Measurements from ENCODE around the gene PKD2L2. TPM values are rescaled to one million over a fixed set of nuclear protein-coding genes. Genes with fewer than 3 reads are reported as not detected.

The PKD2L2 gene
- total RNA-seq, 2 experiments from 2014 or later: not detected

DNA sequence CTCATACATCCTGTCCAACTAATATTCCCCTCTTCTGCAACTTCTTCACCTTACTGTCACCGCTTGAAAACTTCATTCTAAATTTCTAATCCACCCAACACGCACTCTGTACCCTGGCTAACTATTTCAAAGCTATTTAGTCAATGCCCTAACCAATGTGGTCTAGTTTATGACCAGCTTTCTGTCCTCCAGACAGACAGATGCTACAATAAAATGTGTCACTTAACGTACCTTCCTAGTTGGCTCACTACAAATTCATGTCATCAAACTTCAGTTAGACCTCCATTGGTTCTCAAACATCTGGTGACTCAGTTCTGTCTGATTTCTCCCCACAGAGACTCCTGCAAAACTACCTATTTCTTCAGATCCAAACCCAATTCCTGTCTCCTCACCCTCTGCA lies 86.0 kb downstream of the PKD2L2 start:
- Histone ChIP-seq H3K27ac (ENCODE audit: low read depth, low read length, poor library complexity, severe bottlenecking) (no peak overlapping the region), H3K79me2 (ENCODE audit: insufficient read depth, low read depth, low read length) (no peaks in the 10 kb centered on the region), H4K20me1 (ENCODE audit: insufficient read depth, low read length) (no peaks in the 10 kb centered on the region; the same call in 1 of the 2 replicates), H3K9me2 (ENCODE audit: insufficient read depth, low read length) (no peaks in the 10 kb centered on the region), H3K36me3 (ENCODE audit: insufficient read depth, low read length) (peaks cover 46% of the 10 kb centered on the region), H2AFZ (ENCODE audit: low read length) (no peak overlapping the region), H3K4me1 (ENCODE audit: insufficient read depth, low read length, poor library complexity, severe bottlenecking) (no peaks in the 10 kb centered on the region), H3K9me3 (ENCODE audit: low read length) (no peaks in the 10 kb centered on the region), H3K4me2 (ENCODE audit: low read length) (no peak overlapping the region), H3K4me3 (ENCODE audit: low read depth, low read length, poor library complexity, severe bottlenecking) (no peak overlapping the region)
- BruUV-seq (replicated peaks): no TSS peak
- ChIA-PET POLR2A (no interaction called here), CTCF (ENCODE audit: unreplicated experiment) (no interaction called here)
- TF ChIP-seq, protein P1, sequence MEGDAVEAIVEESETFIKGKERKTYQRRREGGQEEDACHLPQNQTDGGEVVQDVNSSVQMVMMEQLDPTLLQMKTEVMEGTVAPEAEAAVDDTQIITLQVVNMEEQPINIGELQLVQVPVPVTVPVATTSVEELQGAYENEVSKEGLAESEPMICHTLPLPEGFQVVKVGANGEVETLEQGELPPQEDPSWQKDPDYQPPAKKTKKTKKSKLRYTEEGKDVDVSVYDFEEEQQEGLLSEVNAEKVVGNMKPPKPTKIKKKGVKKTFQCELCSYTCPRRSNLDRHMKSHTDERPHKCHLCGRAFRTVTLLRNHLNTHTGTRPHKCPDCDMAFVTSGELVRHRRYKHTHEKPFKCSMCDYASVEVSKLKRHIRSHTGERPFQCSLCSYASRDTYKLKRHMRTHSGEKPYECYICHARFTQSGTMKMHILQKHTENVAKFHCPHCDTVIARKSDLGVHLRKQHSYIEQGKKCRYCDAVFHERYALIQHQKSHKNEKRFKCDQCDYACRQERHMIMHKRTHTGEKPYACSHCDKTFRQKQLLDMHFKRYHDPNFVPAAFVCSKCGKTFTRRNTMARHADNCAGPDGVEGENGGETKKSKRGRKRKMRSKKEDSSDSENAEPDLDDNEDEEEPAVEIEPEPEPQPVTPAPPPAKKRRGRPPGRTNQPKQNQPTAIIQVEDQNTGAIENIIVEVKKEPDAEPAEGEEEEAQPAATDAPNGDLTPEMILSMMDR (conservative IDR thresholded peaks at IDR 0.05; ENCODE audit: low read length): no peak
- no peak for TF ChIP-seq EZH2phosphoT487 (IDR thresholded peaks at IDR 0.05; ENCODE audit: borderline replicate concordance, low read depth, low read length)
- intact Hi-C loops (cut with micrococcal nuclease; ENCODE audit: unreplicated experiment): no loop called here
- DNase-seq (ENCODE audit: low spot score): no peak

- Histone ChIP-seq H3K9me2 (ENCODE audit: insufficient read depth, low read length) (no peaks in the 10 kb centered on the region), H3K36me3 (ENCODE audit: insufficient read depth, low read length) (peaks cover 50% of the 10 kb centered on the region), H3K27ac (ENCODE audit: low read depth, low read length, poor library complexity, severe bottlenecking) (no peak overlapping the region), H3K4me2 (ENCODE audit: low read length) (no peak overlapping the region), H4K20me1 (ENCODE audit: insufficient read depth, low read length) (no peaks in the 10 kb centered on the region), H3K9me3 (ENCODE audit: low read length) (no peaks in the 10 kb centered on the region), H3K4me3 (ENCODE audit: low read depth, low read length, poor library complexity, severe bottlenecking) (no peak overlapping the region), H3K79me2 (ENCODE audit: insufficient read depth, low read depth, low read length) (peaks cover 15% of the 10 kb centered on the region; the same call in 1 of the 2 replicates), H2AFZ (ENCODE audit: low read length) (no peak overlapping the region), H3K4me1 (ENCODE audit: insufficient read depth, low read length, poor library complexity, severe bottlenecking) (no peaks in the 10 kb centered on the region)
- TF ChIP-seq EZH2phosphoT487 (IDR thresholded peaks at IDR 0.05; ENCODE audit: borderline replicate concordance, low read depth, low read length): no peak
- TF ChIP-seq, protein P1 (conservative IDR thresholded peaks at IDR 0.05; ENCODE audit: low read length): no peak
- intact Hi-C loops (cut with micrococcal nuclease; ENCODE audit: unreplicated experiment): no loop called here
- ChIA-PET CTCF (ENCODE audit: unreplicated experiment) (no interaction called here), POLR2A (no interaction called here)
- no peak for DNase-seq (ENCODE audit: low spot score)
- BruUV-seq (replicated peaks): no TSS peak
Measured at GRCh38 chr5:137989419-137989818, 100.2 kb downstream of the PKD2L2 start.

Other genes starting within 250 kb of the PKD2L2 start
- gene KLHL3, start 153.4 kb upstream of the PKD2L2 start, total RNA-seq (2014; rRNA removed; shearing (Covaris generic)): 0.23 and 0.28 TPM in 2 replicates
- 5.2 and 6.2 TPM in 2 replicates for gene KLHL3, start 153.4 kb upstream of the PKD2L2 start, total RNA-seq (2022)
- 20.6 and 25.8 TPM in 2 replicates for gene HNRNPA0, start 135.1 kb upstream of the PKD2L2 start, total RNA-seq (2014; rRNA removed; shearing (Covaris generic))
- gene HNRNPA0, start 135.1 kb upstream of the PKD2L2 start, total RNA-seq (2022): 46.0 and 50.3 TPM in 2 replicates
- gene MYOT, start 21.6 kb upstream of the PKD2L2 start, total RNA-seq (2014; rRNA removed; shearing (Covaris generic)): 0.28 TPM in 1 of 2 replicates, not detected in the other
- gene MYOT, start 21.6 kb upstream of the PKD2L2 start, total RNA-seq (2022): not detected in 2 replicates
- 9.8 and 21.5 TPM in 2 replicates for gene FAM13B, start 143.6 kb downstream of the PKD2L2 start, total RNA-seq (2014; rRNA removed; shearing (Covaris generic))
- 29.8 and 35.7 TPM in 2 replicates for gene FAM13B, start 143.6 kb downstream of the PKD2L2 start, total RNA-seq (2022)
- gene WNT8A, start 194.6 kb downstream of the PKD2L2 start, total RNA-seq (2014; rRNA removed; shearing (Covaris generic)): not detected in 2 replicates
- not detected in 2 replicates for gene WNT8A, start 194.6 kb downstream of the PKD2L2 start, total RNA-seq (2022)
- not detected in 2 replicates for gene NME5, start 250.0 kb downstream of the PKD2L2 start, total RNA-seq (2014; rRNA removed; shearing (Covaris generic))
- not detected in 2 replicates for gene NME5, start 250.0 kb downstream of the PKD2L2 start, total RNA-seq (2022)

All from OCI-LY7 (cell line).